Measurements from ENCODE around the gene NT5C3B. TPM values are rescaled to one million over a fixed set of nuclear protein-coding genes. Genes with fewer than 3 reads are reported as not detected.
"Not testable (repeated sequence)": the region's sequence is repeated elsewhere in the genome, so short reads cannot be mapped to it uniquely, and the experiment has no call there.

The NT5C3B gene
- total RNA-seq, 4 donors from 2014 or later, result 64.8 to 95.6 (median 70.1) TPM

GRCh38 chr17:41836550-41837196 lies 641 bp upstream of the NT5C3B start:
- Histone ChIP-seq H3K9me3 (no peaks in the 10 kb centered on the region), H3K27ac (replicated peaks in 1 of 4) (peak overlapping the region; percentile 87 to 91 (median 87)), H3K4me3 (peak overlapping the region; percentile 88 to 98 (median 91)), H3K27me3 (no peaks in the 10 kb centered on the region), H3K36me3 (peaks cover 5 to 18% (median 12%) of the 10 kb centered on the region in 4 donors), H3K4me1 (peaks cover 11 to 22% (median 19%) of the 10 kb centered on the region in 4 donors)
- DNase-seq (ENCODE audit: extremely low spot score), result no peak
- 58% methylated on average over 16 of the region's 21 CpGs for WGBS
- intact Hi-C loops (cut with DNase I), result no loop called here
- TF ChIP-seq POLR2AphosphoS5 (IDR thresholded peaks at IDR 0.05), result no peak
- TF ChIP-seq EP300 (IDR thresholded peaks at IDR 0.05), result no peak
- no peak for TF ChIP-seq POLR2A (IDR thresholded peaks at IDR 0.05; ENCODE audit: low read depth)
- no peak for TF ChIP-seq CTCF (IDR thresholded peaks at IDR 0.05)

- Histone ChIP-seq H3K4me1 (peaks cover 11 to 22% (median 19%) of the 10 kb centered on the region in 4 donors), H3K9me3 (no peaks in the 10 kb centered on the region), H3K36me3 (peaks cover 17 to 32% (median 26%) of the 10 kb centered on the region in 4 donors), H3K27me3 (no peaks in the 10 kb centered on the region), H3K4me3 (peak overlapping the region; percentile 88 to 98 (median 91)), H3K27ac (replicated peaks in 1 of 4) (peak overlapping the region; percentile 87 to 91 (median 87))
- no peak for DNase-seq (ENCODE audit: extremely low spot score)
- no peak for TF ChIP-seq EP300 (IDR thresholded peaks at IDR 0.05)
- no peak for TF ChIP-seq POLR2A (IDR thresholded peaks at IDR 0.05; ENCODE audit: low read depth)
- no peak for TF ChIP-seq POLR2AphosphoS5 (IDR thresholded peaks at IDR 0.05)
- no peak for TF ChIP-seq CTCF (IDR thresholded peaks at IDR 0.05)
- intact Hi-C loops (cut with DNase I), result no loop called here
- 34% methylated on average over 4 of the region's 13 CpGs for WGBS
Measured at GRCh38 chr17:41835214-41835799, 725 bp downstream of the NT5C3B start.

- H3K27me3 ChIP-seq; DNase-seq (ENCODE audit: extremely low spot score); intact Hi-C loops (cut with DNase I); H3K9me3 ChIP-seq; H3K4me3 ChIP-seq; H3K27ac ChIP-seq (replicated peaks in 1 of 4): not testable (repeated sequence)
- WGBS, result 82% methylated on average over 10 of the region's 10 CpGs
- H3K4me1 ChIP-seq, result peaks cover 3 to 12% (median 7%) of the 10 kb centered on the region in 4 donors
- peaks cover 48 to 83% (median 74%) of the 10 kb centered on the region in 4 donors for H3K36me3 ChIP-seq
Measured at GRCh38 chr17:41829961-41830360, 6.1 kb downstream of the NT5C3B start.

- peaks cover 32 to 60% (median 55%) of the 10 kb centered on the region in 4 donors for H3K36me3 ChIP-seq
Measured at GRCh38 chr17:41825175-41825845, 10.7 kb downstream of the NT5C3B start.

More at GRCh38 chr17:41825175-41825845, 10.7 kb downstream of the NT5C3B start:
- Histone ChIP-seq H3K9me3 (no peaks in the 10 kb centered on the region), H3K27me3 (no peaks in the 10 kb centered on the region), H3K4me1 (peaks cover 0 to 4% (median 0%) of the 10 kb centered on the region in 4 donors), H3K27ac (replicated peaks in 1 of 4) (no peak overlapping the region), H3K4me3 (no peak overlapping the region)
- DNase-seq (ENCODE audit: extremely low spot score), result no peak
- TF ChIP-seq POLR2AphosphoS5 (IDR thresholded peaks at IDR 0.05) (no peak), POLR2A (IDR thresholded peaks at IDR 0.05; ENCODE audit: low read depth) (no peak), EP300 (IDR thresholded peaks at IDR 0.05) (no peak), CTCF (IDR thresholded peaks at IDR 0.05) (no peak)
- WGBS, result 88% methylated on average over 15 of the region's 19 CpGs
- intact Hi-C loops (cut with DNase I), result no loop called here

All from esophagus muscularis mucosa (tissue), 4 donors.